ENCODE data around the gene PRICKLE2.

The PRICKLE2 gene

GRCh38 chr3:64117483-64117882 lies 107.8 kb downstream of the PRICKLE2 start:
- TF ChIP-seq CTCF (IDR thresholded peaks at IDR 0.05; ENCODE audit: control extremely low read depth, extremely low read depth, low read depth, missing control alignments) = no peak
- DNase-seq (ENCODE audit: extremely low spot score) = no peak
- ChIA-PET CTCF (interaction anchor here (1.3 kb wide), 1 partner anchor 13 kb away, joined by 4 read pairs; no protein-coding TSS in a partner anchor), POLR2A (no interaction called here)

- POLR2A ChIA-PET = no interaction called here
- CTCF ChIA-PET = interaction anchor here (0.7 to 1.4 kb wide), 3 partner anchors 9 to 369 kb away, joined by 3 to 4 read pairs (median 3); no protein-coding TSS in a partner anchor
- no peak for DNase-seq (ENCODE audit: extremely low spot score)
- no peak for TF ChIP-seq CTCF (IDR thresholded peaks at IDR 0.05; ENCODE audit: control extremely low read depth, extremely low read depth, low read depth, missing control alignments)
Measured at GRCh38 chr3:64114651-64115050, 110.6 kb downstream of the PRICKLE2 start.

GRCh38 chr3:64111872-64112271 lies 113.4 kb downstream of the PRICKLE2 start:
- POLR2A ChIA-PET = no interaction called here
- CTCF ChIA-PET = no interaction called here
- TF ChIP-seq CTCF (IDR thresholded peaks at IDR 0.05; ENCODE audit: control extremely low read depth, extremely low read depth, low read depth, missing control alignments) = no peak
- DNase-seq (ENCODE audit: extremely low spot score) = no peak

GRCh38 chr3:64111083-64111482 lies 114.2 kb downstream of the PRICKLE2 start:
- ChIA-PET CTCF (no interaction called here), POLR2A (no interaction called here)

GRCh38 chr3:64110071-64110470 lies 115.2 kb downstream of the PRICKLE2 start:
- ChIA-PET POLR2A (no interaction called here), CTCF (no interaction called here)
- DNase-seq (ENCODE audit: extremely low spot score) = no peak
- TF ChIP-seq CTCF (IDR thresholded peaks at IDR 0.05; ENCODE audit: control extremely low read depth, extremely low read depth, low read depth, missing control alignments) = no peak

More at GRCh38 chr3:64111083-64111482, 114.2 kb downstream of the PRICKLE2 start:
- TF ChIP-seq CTCF (IDR thresholded peaks at IDR 0.05; ENCODE audit: control extremely low read depth, extremely low read depth, low read depth, missing control alignments) = no peak
- DNase-seq (ENCODE audit: extremely low spot score) = no peak

GRCh38 chr3:64109438-64109837 lies 115.8 kb downstream of the PRICKLE2 start:
- DNase-seq (ENCODE audit: extremely low spot score) = no peak
- CTCF ChIA-PET = no interaction called here
- POLR2A ChIA-PET = no interaction called here
- no peak for TF ChIP-seq CTCF (IDR thresholded peaks at IDR 0.05; ENCODE audit: control extremely low read depth, extremely low read depth, low read depth, missing control alignments)

- DNase-seq (ENCODE audit: extremely low spot score) = no peak
- no peak for TF ChIP-seq CTCF (IDR thresholded peaks at IDR 0.05; ENCODE audit: control extremely low read depth, extremely low read depth, low read depth, missing control alignments)
- ChIA-PET POLR2A (no interaction called here), CTCF (no interaction called here)
Measured at GRCh38 chr3:64108784-64109317, 116.4 kb downstream of the PRICKLE2 start.
